OCI-LY1 (cell line): ENCODE results near the gene DLG5.

ENCODE experiments used
- CTCF ChIP-seq: fragments of 200-600 bp; sonication (generic), shearing (Covaris generic); IDR thresholded peaks from 2 replicates; pipeline ENCODE4 v1.5.1; 2017; ENCODE audit warnings: mild to moderate bottlenecking, antibody characterized with exemption, low read length, moderate library complexity, mixed read lengths
- EZH2 ChIP-seq: fragments of 200-600 bp; sonication (generic), shearing (Covaris generic); IDR thresholded peaks from 2 replicates; pipeline ENCODE4 v1.8.0; 2017; ENCODE audit warnings: borderline replicate concordance, mixed run types, mild to moderate bottlenecking, antibody characterized with exemption, low read length, moderate library complexity, mixed read lengths

- TF ChIP-seq CTCF: no peak
- no peak for TF ChIP-seq EZH2
These were observed 93.3 kb downstream of the DLG5 start for GRCh38 chr10:77833225-77833624.
